HCT116 (cell line): ENCODE results near the gene B4GALNT3. TPM values are rescaled to one million over a fixed set of nuclear protein-coding genes. Genes with fewer than 3 reads are reported as not detected.

Source experiments
- ATAC-seq: fragments of 200-7000 bp; cut with Tn5 transposase; 2 replicates; pipeline ENCODE4 v1.9.1; 2020; ENCODE audit warnings: mild to moderate bottlenecking, moderate library complexity
- BruUV-seq: library from RNA; stranded (reverse); fragments of 400-500 nt; replicated peaks from 2 replicates; lab custom pipeline; 2021; lab: Mats Ljungman, UMichigan
- CTCF ChIA-PET: fragments of 300-600 bp; sonication (Branson Sonifier 250); formaldehyde crosslinking; loops from one replicate; lab custom pipeline; 2021; ENCODE audit warnings: antibody characterized with exemption; lab: Charles Lee
- POLR2A ChIA-PET: fragments of 300-600, 350-600 bp; sonication (Branson Sonifier 250); formaldehyde crosslinking; loops from one replicate; lab custom pipeline; 2021; ENCODE audit warnings: antibody characterized with exemption; lab: Charles Lee
- RAD21 ChIA-PET, 2 experiments: fragments of 300-600 bp; sonication (Branson Sonifier 250); formaldehyde crosslinking; loops; one replicate each; lab custom pipeline; 2023; ENCODE audit warnings: low total read pairs in 2 of 2; ENCODE audit not compliant: uncharacterized antibody in 2 of 2, unreplicated experiment in 2 of 2, low non-redundant PET in 1 of 2; lab: Charles Lee
- DNase-seq: peaks from one replicate; pipeline ENCODE4 v3.0.0-alpha.2; 2010; ENCODE audit warnings: low read depth, low spot score
- H2AFZ ChIP-seq: fragments of 200-600 bp; shearing (Covaris generic), sonication (generic); 2 replicates; pipeline ENCODE4 v1.6.1; 2017; ENCODE audit warnings: low read depth, mixed run types, mixed read lengths, antibody characterized with exemption, low read length; ENCODE audit not compliant: poor library complexity, severe bottlenecking
- H3K27ac ChIP-seq: 2 replicates; pipeline ENCODE4 v1.5.1; 2012; ENCODE audit warnings: low read depth, low read length
- H3K27me3 ChIP-seq: fragments of 200-600 bp; sonication (generic); 2 replicates; pipeline ENCODE4 v1.6.1; 2016; ENCODE audit warnings: mixed run types, low read length, mixed read lengths; ENCODE audit not compliant: insufficient read depth
- H3K36me3 ChIP-seq, 2 experiments: fragments of 200-500 bp in 1 of 2; fragments of 200-600 bp in 1 of 2; sonication (Bioruptor generic) in 1 of 2; sonication (generic) in 1 of 2; 2 replicates each; pipeline versions ENCODE4 v1.5.1 to v1.6.1; 2014 to 2016; ENCODE audit warnings: low read length in 2 of 2, inconsistent platforms in 1 of 2, mixed read lengths in 1 of 2, mixed run types in 1 of 2; ENCODE audit not compliant: insufficient read depth in 2 of 2, control insufficient read depth in 1 of 2
- H3K4me1 ChIP-seq, 2 experiments: fragments of 200-600 bp in 1 of 2; sonication (generic) in 1 of 2; 2 replicates each; pipeline versions ENCODE4 v1.5.1 to v1.6.1; 2012 to 2017; ENCODE audit warnings: low read length in 2 of 2, inconsistent platforms in 1 of 2, mild to moderate bottlenecking in 1 of 2, mixed read lengths in 1 of 2, mixed run types in 1 of 2, moderate library complexity in 1 of 2; ENCODE audit not compliant: insufficient read depth in 2 of 2, control insufficient read depth in 1 of 2
- H3K4me2 ChIP-seq: fragments of 200-600 bp; sonication (generic); 2 replicates; pipeline ENCODE4 v1.6.1; 2017; ENCODE audit warnings: mixed run types, low read length, mixed read lengths
- H3K4me3 ChIP-seq, 2 experiments: fragments of 200-600 bp in 1 of 2; sonication (generic) in 1 of 2; replicated peaks in 1 of 2; 2 replicates each; pipeline ENCODE4 v1.5.1; 2011 to 2016; ENCODE audit warnings: low read length in 2 of 2, control low read depth in 1 of 2, low read depth in 1 of 2, mild to moderate bottlenecking in 1 of 2, mixed read lengths in 1 of 2, mixed run types in 1 of 2
- H3K79me2 ChIP-seq: fragments of 200-600 bp; sonication (generic); 2 replicates; pipeline ENCODE4 v1.6.1; 2017; ENCODE audit warnings: mild to moderate bottlenecking, mixed run types, low read length, moderate library complexity, mixed read lengths; ENCODE audit not compliant: insufficient read depth
- H3K9ac ChIP-seq: fragments of 200-600 bp; sonication (generic); 2 replicates; pipeline ENCODE4 v1.6.1; 2016; ENCODE audit warnings: low read length, mixed read lengths
- H3K9me2 ChIP-seq: fragments of 200-600 bp; sonication (generic), shearing (Covaris generic); 2 replicates; pipeline ENCODE4 v1.6.1; 2017; ENCODE audit warnings: mixed run types, mild to moderate bottlenecking, moderate library complexity; ENCODE audit not compliant: insufficient read depth
- H3K9me3 ChIP-seq, 2 experiments: fragments of 200-500 bp in 1 of 2; fragments of 200-600 bp in 1 of 2; sonication (Bioruptor generic) in 1 of 2; sonication (generic) in 1 of 2; 2 replicates each; pipeline ENCODE4 v1.6.1; 2014 to 2017; ENCODE audit warnings: low read length in 2 of 2, mixed read lengths in 2 of 2, inconsistent platforms in 1 of 2, low read depth in 1 of 2, mild to moderate bottlenecking in 1 of 2, mixed run types in 1 of 2, moderate library complexity in 1 of 2; ENCODE audit not compliant: control insufficient read depth in 1 of 2, insufficient read depth in 1 of 2
- H4K20me1 ChIP-seq: fragments of 200-600 bp; sonication (generic), shearing (Covaris generic); 2 replicates; pipeline ENCODE4 v1.6.1; 2017; ENCODE audit warnings: mixed run types, mild to moderate bottlenecking, moderate library complexity; ENCODE audit not compliant: insufficient read depth
- CBX3 ChIP-seq: IDR thresholded peaks from 2 replicates; pipeline ENCODE4 v1.6.1; 2012; ENCODE audit warnings: low read depth
- CEBPB ChIP-seq: IDR thresholded peaks from 2 replicates; pipeline ENCODE4 v1.6.1; 2012; ENCODE audit warnings: low read depth
- CTCF ChIP-seq, 3 experiments: fragments of 200-600 bp in 1 of 3; sonication (generic) in 1 of 3; IDR thresholded peaks in 2 of 3; conservative IDR thresholded peaks in 1 of 3; 2 replicates each; pipeline ENCODE4 v1.5.1; 2012 to 2017; ENCODE audit warnings: low read depth in 2 of 3, low read length in 2 of 3, antibody characterized with exemption in 1 of 3, borderline replicate concordance in 1 of 3, control low read depth in 1 of 3, mild to moderate bottlenecking in 1 of 3, mixed read lengths in 1 of 3, mixed run types in 1 of 3, moderate library complexity in 1 of 3; ENCODE audit not compliant: insufficient read depth in 1 of 3
- EGR1 ChIP-seq: IDR thresholded peaks from 2 replicates; pipeline ENCODE4 v1.6.1; 2012; ENCODE audit warnings: low read depth
- ELF1 ChIP-seq: IDR thresholded peaks from 2 replicates; pipeline ENCODE4 v1.6.1; 2012; ENCODE audit warnings: low read depth, borderline replicate concordance
- EZH2phosphoT487 ChIP-seq: fragments of 200-600 bp; IDR thresholded peaks from 2 replicates; pipeline ENCODE4 v1.6.1; 2018; ENCODE audit warnings: antibody characterized with exemption, borderline replicate concordance
- JUND ChIP-seq: IDR thresholded peaks from 2 replicates; pipeline ENCODE4 v1.6.1; 2012
- MAX ChIP-seq: IDR thresholded peaks from 2 replicates; pipeline ENCODE4 v1.6.1; 2012
- POLR2A ChIP-seq: IDR thresholded peaks from 2 replicates; pipeline ENCODE4 v1.7.0; 2011; ENCODE audit warnings: borderline replicate concordance; ENCODE audit not compliant: insufficient read depth, insufficient read length; ENCODE audit errors: extremely low read depth
- POLR2AphosphoS5 ChIP-seq: IDR thresholded peaks from 2 replicates; pipeline ENCODE4 v1.6.1; 2011; ENCODE audit warnings: mild to moderate bottlenecking, low read depth, low read length, moderate library complexity
- RAD21 ChIP-seq: IDR thresholded peaks from 2 replicates; pipeline ENCODE4 v1.6.1; 2012; ENCODE audit warnings: low read depth, mild to moderate bottlenecking
- REST ChIP-seq: IDR thresholded peaks from 2 replicates; pipeline ENCODE4 v1.6.1; 2012; ENCODE audit warnings: low read depth
- SIN3A ChIP-seq: IDR thresholded peaks from 2 replicates; pipeline ENCODE4 v1.6.1; 2012; ENCODE audit warnings: low read depth
- SP1 ChIP-seq: IDR thresholded peaks from 2 replicates; pipeline ENCODE4 v1.6.1; 2012; ENCODE audit warnings: low read depth
- SRF ChIP-seq: IDR thresholded peaks from 2 replicates; pipeline ENCODE4 v1.6.1; 2012; ENCODE audit warnings: low read depth
- TCF7L2 ChIP-seq: IDR thresholded peaks from 2 replicates; pipeline ENCODE4 v1.7.0; 2011; ENCODE audit warnings: borderline replicate concordance, inconsistent platforms; ENCODE audit not compliant: insufficient read depth, insufficient read length; ENCODE audit errors: extremely low read depth
- YY1 ChIP-seq: IDR thresholded peaks from 2 replicates; pipeline ENCODE4 v1.6.1; 2011; ENCODE audit warnings: low read length, low read depth, moderate library complexity, mild to moderate bottlenecking; ENCODE audit not compliant: insufficient replicate concordance; ENCODE audit errors: extremely low read depth
- ZBTB33 ChIP-seq: IDR thresholded peaks from 2 replicates; pipeline ENCODE4 v1.6.1; 2011; ENCODE audit warnings: mild to moderate bottlenecking, low read length, moderate library complexity; ENCODE audit not compliant: insufficient replicate concordance; ENCODE audit errors: extremely low read depth
- ZFX ChIP-seq: fragments of 450-650 bp; IDR thresholded peaks from 2 replicates; pipeline ENCODE4 v1.6.1; 2017
- ZNF274 ChIP-seq: fragments of 200-500 bp; sonication (Bioruptor generic); IDR thresholded peaks from 2 replicates; pipeline ENCODE4 v1.6.1; 2014; ENCODE audit warnings: mild to moderate bottlenecking, low read depth, low read length, inconsistent platforms
- intact Hi-C: fragments of 100-400 bp; cut with micrococcal nuclease; formaldehyde crosslinking; loops from 2 replicates; pipeline ENCODE4 v1.10.0; 2022
- total RNA-seq: library from RNA; stranded (reverse); gene quantifications from one replicate; pipeline ENCODE4 v1.2.1, GENCODE V29; 2021; ENCODE audit not compliant: unreplicated experiment

Gene B4GALNT3
- total RNA-seq, 1 experiment from 2014 or later = 18.2 TPM

GRCh38 chr12:508145-508544 lies 48.4 kb downstream of the B4GALNT3 start:
- Histone ChIP-seq H3K4me2 (no peak overlapping the region), H4K20me1 (no peaks in the 10 kb centered on the region), H3K79me2 (no peaks in the 10 kb centered on the region), H3K9ac (no peak overlapping the region), H3K9me3 (no peaks in the 10 kb centered on the region), H3K4me3 (no peak overlapping the region), H3K27me3 (no peaks in the 10 kb centered on the region), H3K36me3 (no peaks in the 10 kb centered on the region), H3K9me2 (no peaks in the 10 kb centered on the region), H3K27ac (no peak overlapping the region), H2AFZ (no peak overlapping the region), H3K4me1 (peaks cover 28 to 35% of the 10 kb centered on the region in 2 experiments)
- no peak for ATAC-seq
- intact Hi-C loops = no loop called here
- ChIA-PET POLR2A (no interaction called here), CTCF (no interaction called here), RAD21 (no interaction called here)
- no peak for TF ChIP-seq RAD21
- no peak for TF ChIP-seq JUND
- TF ChIP-seq MAX = no peak
- no peak for TF ChIP-seq ZNF274
- no peak for TF ChIP-seq ELF1
- no peak for TF ChIP-seq EGR1
- no peak for TF ChIP-seq SP1
- no peak for TF ChIP-seq TCF7L2
- no peak for TF ChIP-seq ZFX
- TF ChIP-seq ZBTB33 = no peak
- TF ChIP-seq CEBPB = no peak
- no peak for TF ChIP-seq CTCF (IDR thresholded peaks at IDR 0.05 in 2 of 3, conservative IDR thresholded peaks at IDR 0.05 in 1 of 3; ENCODE audit: borderline replicate concordance in 1 of 3, insufficient read depth in 1 of 3, low read depth in 2 of 3, low read length in 2 of 3)
- TF ChIP-seq POLR2AphosphoS5 = no peak
- TF ChIP-seq YY1 = no peak
- no peak for TF ChIP-seq SIN3A
- TF ChIP-seq REST = no peak
- TF ChIP-seq CBX3 = no peak
- TF ChIP-seq EZH2phosphoT487 = no peak
- TF ChIP-seq POLR2A = no peak
- TF ChIP-seq SRF = no peak
- BruUV-seq = no TSS peak
- no peak for DNase-seq
